Ascending aorta (tissue), 2 donors: ENCODE data around the gene AKT3. TPM values are rescaled to one million over a fixed set of nuclear protein-coding genes. Genes with fewer than 3 reads are reported as not detected.
A peak's percentile ranks its signal among the peaks of the same experiment; 100 is the strongest.
"Not testable (repeated sequence)": the region's sequence is repeated elsewhere in the genome, so short reads cannot be mapped to it uniquely, and the experiment has no call there.

Source experiments
- DNase-seq, 2 donors: peaks; one replicate each; pipeline ENCODE4 v3.0.0-alpha.2; 2019; ENCODE audit warnings: low spot score in 2 of 2
- H3K27ac ChIP-seq, 2 donors: fragments of 200-600 bp; sonication (generic); one replicate each; pipeline ENCODE4 v1.5.1; 2016 to 2017; ENCODE audit warnings: mild to moderate bottlenecking in 1 of 2
- H3K27me3 ChIP-seq: fragments of 200-600 bp; sonication (generic); one replicate; pipeline ENCODE4 v1.5.1; 2017
- H3K36me3 ChIP-seq, 2 donors: fragments of 200-600 bp; sonication (generic); one replicate each; pipeline ENCODE4 v1.5.1; 2016
- H3K4me1 ChIP-seq, 2 donors: fragments of 200-600 bp; sonication (generic); one replicate each; pipeline ENCODE4 v1.5.1; 2016 to 2017; ENCODE audit warnings: mild to moderate bottlenecking in 1 of 2
- H3K4me3 ChIP-seq, 2 donors: fragments of 200-600 bp; sonication (generic); one replicate each; pipeline ENCODE4 v1.5.1; 2016 to 2017; ENCODE audit warnings: mild to moderate bottlenecking in 1 of 2
- H3K9me3 ChIP-seq, 2 donors: fragments of 200-600 bp; sonication (generic); one replicate each; pipeline ENCODE4 v1.5.1; 2016
- intact Hi-C: fragments of 100-400 bp; cut with DNase I; formaldehyde crosslinking; loops from one replicate; pipeline ENCODE4 v1.15.1; 2023
- total RNA-seq: library from RNA; depleted of rRNA; stranded (reverse); fragments of >200 nt; gene quantifications from one replicate; pipeline ENCODE4 v1.1.0, GENCODE V29; 2016
- TF ChIP-seq, protein P1 (sequence below), 3 experiments: fragments of 200-600 bp in 2 of 3; fragments of 450-650 bp in 1 of 3; sonication (generic) in 2 of 3; IDR thresholded peaks; one replicate each; pipeline ENCODE4 v1.5.1; 2016 to 2019; ENCODE audit warnings: antibody characterized with exemption in 3 of 3, mild to moderate bottlenecking in 1 of 3, moderate library complexity in 1 of 3

AKT3 gene
- total RNA-seq, 1 donor from 2014 or later, result 38.0 TPM

DNA sequence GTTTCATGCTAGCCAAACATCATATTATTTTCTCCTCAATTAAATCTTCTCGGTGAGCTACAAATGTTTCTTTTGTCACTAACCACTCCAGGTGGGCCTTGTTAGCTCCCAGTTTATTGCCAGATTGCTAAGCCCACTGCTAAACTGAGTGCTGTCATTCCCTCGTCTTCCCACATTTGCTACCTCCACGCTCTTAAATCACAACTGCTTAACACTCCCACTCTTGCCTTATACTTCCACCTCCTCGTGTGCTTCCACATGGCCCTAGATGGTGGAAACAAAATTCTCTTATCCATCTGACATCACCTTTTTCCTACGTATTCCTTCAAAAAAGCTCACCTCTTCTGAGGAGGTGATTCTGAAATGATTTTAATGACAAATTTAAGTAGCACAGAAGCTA is 34.6 kb upstream of the AKT3 start:
- TF ChIP-seq, protein P1, sequence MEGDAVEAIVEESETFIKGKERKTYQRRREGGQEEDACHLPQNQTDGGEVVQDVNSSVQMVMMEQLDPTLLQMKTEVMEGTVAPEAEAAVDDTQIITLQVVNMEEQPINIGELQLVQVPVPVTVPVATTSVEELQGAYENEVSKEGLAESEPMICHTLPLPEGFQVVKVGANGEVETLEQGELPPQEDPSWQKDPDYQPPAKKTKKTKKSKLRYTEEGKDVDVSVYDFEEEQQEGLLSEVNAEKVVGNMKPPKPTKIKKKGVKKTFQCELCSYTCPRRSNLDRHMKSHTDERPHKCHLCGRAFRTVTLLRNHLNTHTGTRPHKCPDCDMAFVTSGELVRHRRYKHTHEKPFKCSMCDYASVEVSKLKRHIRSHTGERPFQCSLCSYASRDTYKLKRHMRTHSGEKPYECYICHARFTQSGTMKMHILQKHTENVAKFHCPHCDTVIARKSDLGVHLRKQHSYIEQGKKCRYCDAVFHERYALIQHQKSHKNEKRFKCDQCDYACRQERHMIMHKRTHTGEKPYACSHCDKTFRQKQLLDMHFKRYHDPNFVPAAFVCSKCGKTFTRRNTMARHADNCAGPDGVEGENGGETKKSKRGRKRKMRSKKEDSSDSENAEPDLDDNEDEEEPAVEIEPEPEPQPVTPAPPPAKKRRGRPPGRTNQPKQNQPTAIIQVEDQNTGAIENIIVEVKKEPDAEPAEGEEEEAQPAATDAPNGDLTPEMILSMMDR (IDR thresholded peaks at IDR 0.05), result no peak
- Histone ChIP-seq H3K9me3 (no peaks in the 10 kb centered on the region), H3K36me3 (no peaks in the 10 kb centered on the region), H3K27ac (no peak overlapping the region), H3K27me3 (no peaks in the 10 kb centered on the region), H3K4me3 (no peak overlapping the region), H3K4me1 (no peaks in the 10 kb centered on the region)
- DNase-seq, result no peak
- intact Hi-C loops, result no loop called here

DNA sequence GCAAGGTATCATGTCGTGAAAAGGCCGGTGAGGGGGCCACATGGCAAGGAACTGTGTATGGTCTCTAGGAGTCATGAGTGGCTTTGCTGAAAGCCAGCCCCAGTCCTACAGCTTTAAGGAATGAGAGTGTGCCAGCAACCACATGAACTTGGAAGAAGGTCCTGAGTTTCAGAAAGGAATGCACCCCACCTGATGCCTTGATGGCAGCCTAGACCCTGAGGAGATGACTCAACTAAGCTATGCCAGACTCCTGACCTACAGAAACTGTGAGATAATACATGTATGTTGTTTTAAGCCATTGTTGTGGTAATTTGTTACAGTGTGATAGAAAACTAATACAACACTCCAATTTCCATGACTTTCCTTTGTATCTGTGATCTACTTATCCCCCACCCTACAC is 33.5 kb upstream of the AKT3 start:
- TF ChIP-seq, protein P1 (IDR thresholded peaks at IDR 0.05), result no peak

GRCh38 chr1:243882276-243882675 is 32.2 kb upstream of the AKT3 start:
- Histone ChIP-seq H3K27ac (no peak overlapping the region), H3K27me3 (no peaks in the 10 kb centered on the region), H3K4me1 (no peaks in the 10 kb centered on the region), H3K9me3 (no peaks in the 10 kb centered on the region), H3K36me3 (no peaks in the 10 kb centered on the region), H3K4me3 (no peak overlapping the region)
- intact Hi-C loops, result no loop called here
- TF ChIP-seq, protein P1 (IDR thresholded peaks at IDR 0.05), result no peak
- DNase-seq, result no peak

More for the DNA sequence above, 33.5 kb upstream of the AKT3 start:
- no peak overlapping the region for H3K4me3 ChIP-seq
- H3K27me3 ChIP-seq, result no peaks in the 10 kb centered on the region
- intact Hi-C loops, result no loop called here
- no peak overlapping the region for H3K27ac ChIP-seq
- no peaks in the 10 kb centered on the region for H3K9me3 ChIP-seq
- H3K4me1 ChIP-seq, result no peaks in the 10 kb centered on the region
- no peaks in the 10 kb centered on the region for H3K36me3 ChIP-seq
- DNase-seq, result no peak

GRCh38 chr1:243877058-243877457 is 27.0 kb upstream of the AKT3 start:
- H3K36me3 ChIP-seq, DNase-seq, H3K27me3 ChIP-seq, H3K27ac ChIP-seq, H3K4me1 ChIP-seq, H3K4me3 ChIP-seq, intact Hi-C loops: not testable (repeated sequence)
- peaks cover 0 to 12% of the 10 kb centered on the region in 2 donors for H3K9me3 ChIP-seq

- intact Hi-C loops, result no loop called here
- H3K4me1 ChIP-seq, result peaks cover 0 to 7% of the 10 kb centered on the region in 2 donors
- no peak for DNase-seq
- H3K9me3 ChIP-seq, result no peaks in the 10 kb centered on the region
- no peak overlapping the region for H3K27ac ChIP-seq
- H3K27me3 ChIP-seq, result no peaks in the 10 kb centered on the region
- TF ChIP-seq, protein P1 (IDR thresholded peaks at IDR 0.05), result no peak
- H3K36me3 ChIP-seq, result no peaks in the 10 kb centered on the region
- no peak overlapping the region for H3K4me3 ChIP-seq
These were observed 5.7 kb upstream of the AKT3 start for GRCh38 chr1:243855616-243856318.

DNA sequence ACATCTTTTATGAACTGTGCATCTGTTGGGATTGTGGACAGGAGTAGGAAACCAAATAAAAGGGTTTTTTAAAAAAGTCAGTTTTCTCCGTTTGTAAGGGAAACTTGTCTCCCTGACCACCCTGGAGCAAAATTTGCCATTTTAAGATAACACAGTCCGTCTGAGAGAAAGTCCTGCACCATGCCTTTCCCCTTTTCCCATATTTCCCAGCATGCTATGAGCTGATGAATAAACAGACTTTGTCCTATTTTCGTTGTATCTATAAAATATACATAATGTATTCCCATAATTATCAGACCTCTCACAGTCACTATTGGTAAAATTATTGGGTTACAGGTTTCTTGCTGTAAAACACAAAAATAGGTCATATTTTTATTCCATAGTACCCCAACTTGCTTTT is 1.7 kb upstream of the AKT3 start:
- no peaks in the 10 kb centered on the region for H3K9me3 ChIP-seq
- no peak for DNase-seq
- no peaks in the 10 kb centered on the region for H3K36me3 ChIP-seq
- intact Hi-C loops, result loop anchor here (5.0 kb wide), 3 partner anchors 109 to 601 kb away; partner anchors contain the start of genes ADSS2, CEP170 and SDCCAG8
- H3K27ac ChIP-seq, result peak overlapping the region in 1 of 2 donors; percentile 97
- TF ChIP-seq, protein P1 (IDR thresholded peaks at IDR 0.05), result no peak
- H3K4me3 ChIP-seq, result peak overlapping the region; percentile 89 to 99
- H3K4me1 ChIP-seq, result peaks cover 0 to 8% of the 10 kb centered on the region in 2 donors
- H3K27me3 ChIP-seq, result no peaks in the 10 kb centered on the region
